MM.1S (cell line): ENCODE data around the gene DNMT3B.

Experiments
- DNase-seq: peaks from one replicate; pipeline ENCODE4 v3.0.0-alpha.2; 2015
- H2AFZ ChIP-seq: fragments of 300-600 bp; sonication (generic); 2 replicates; pipeline ENCODE4 v1.6.0; 2016; ENCODE audit warnings: antibody characterized with exemption, low read length
- H3F3A ChIP-seq: fragments of 300-600 bp; sonication (generic); 2 replicates; pipeline ENCODE4 v1.6.1; 2016; ENCODE audit warnings: mild to moderate bottlenecking, antibody characterized with exemption, low read length, moderate library complexity, mixed read lengths; ENCODE audit not compliant: insufficient read depth
- H3K27ac ChIP-seq: fragments of 300-600 bp; sonication (generic); 2 replicates; pipeline ENCODE4 v1.5.1; 2016; ENCODE audit warnings: mild to moderate bottlenecking, low read length
- H3K27me3 ChIP-seq: fragments of 300-600 bp; sonication (generic); replicated peaks from 2 replicates; pipeline ENCODE4 v1.6.0; 2016; ENCODE audit warnings: low read length; ENCODE audit not compliant: insufficient read depth
- H3K36me3 ChIP-seq: fragments of 300-600 bp; sonication (generic); replicated peaks from 2 replicates; pipeline ENCODE4 v1.6.1; 2016; ENCODE audit warnings: mild to moderate bottlenecking, low read length, mixed read lengths; ENCODE audit not compliant: insufficient read depth
- H3K4me1 ChIP-seq: fragments of 300-600 bp; sonication (generic); 2 replicates; pipeline ENCODE4 v1.6.1; 2016; ENCODE audit warnings: low read length, mixed read lengths
- H3K4me2 ChIP-seq: fragments of 300-600 bp; sonication (generic); 2 replicates; pipeline ENCODE4 v1.6.0; 2016; ENCODE audit warnings: low read depth, low read length
- H3K4me3 ChIP-seq: fragments of 300-600 bp; sonication (generic); 2 replicates; pipeline ENCODE4 v1.5.1; 2016; ENCODE audit warnings: low read length, mixed read lengths
- H3K79me2 ChIP-seq: fragments of 300-600 bp; sonication (generic); 2 replicates; pipeline ENCODE4 v1.6.1; 2016; ENCODE audit warnings: mixed run types, low read length, mixed read lengths
- H3K9ac ChIP-seq: fragments of 300-600 bp; sonication (generic); 2 replicates; pipeline ENCODE4 v1.6.1; 2016; ENCODE audit warnings: low read length, mixed read lengths
- H3K9me2 ChIP-seq: fragments of 300-600 bp; sonication (generic); replicated peaks from 2 replicates; pipeline ENCODE4 v1.6.1; 2016; ENCODE audit warnings: mild to moderate bottlenecking, low read length, mixed read lengths; ENCODE audit not compliant: insufficient read depth
- H3K9me3 ChIP-seq: fragments of 300-600 bp; sonication (generic); replicated peaks from 2 replicates; pipeline ENCODE4 v1.6.1; 2016; ENCODE audit warnings: mild to moderate bottlenecking, low read length, mixed read lengths; ENCODE audit not compliant: insufficient read depth
- H4K20me1 ChIP-seq: fragments of 300-600 bp; sonication (generic); 2 replicates; pipeline ENCODE4 v1.6.1; 2016; ENCODE audit warnings: mild to moderate bottlenecking, low read length, moderate library complexity, mixed read lengths; ENCODE audit not compliant: insufficient read depth
- CTCF ChIP-seq: fragments of 300-600 bp; sonication (generic); IDR thresholded peaks from 2 replicates; pipeline ENCODE4 v1.5.1; 2016; ENCODE audit warnings: antibody characterized with exemption, low read length, mixed read lengths
- EZH2 ChIP-seq: fragments of 300-600 bp; sonication (generic); optimal IDR thresholded peaks from 2 replicates; pipeline ENCODE3; 2017; ENCODE audit warnings: low read depth, mild to moderate bottlenecking, antibody characterized with exemption, low read length, mixed read lengths
- EZH2phosphoT487 ChIP-seq: fragments of 300-600 bp; sonication (generic); IDR thresholded peaks from 2 replicates; pipeline ENCODE4 v1.6.1; 2018; ENCODE audit warnings: antibody characterized with exemption, low read length

DNMT3B gene

GRCh38 chr20:32779500-32780211 is 17.5 kb downstream of the DNMT3B start:
- Histone ChIP-seq H3K27ac (no peak overlapping the region), H3K4me3 (no peak overlapping the region)
- DNase-seq = no peak

GRCh38 chr20:32780278-32780677 is 18.1 kb downstream of the DNMT3B start:
- Histone ChIP-seq H3K4me1 (peaks cover 3% of the 10 kb centered on the region; the same call in 1 of the 2 replicates), H3K79me2 (peaks cover 12% of the 10 kb centered on the region; the same call in 1 of the 2 replicates), H3K9me3 (no peaks in the 10 kb centered on the region), H3K9ac (no peak overlapping the region), H3K36me3 (no peaks in the 10 kb centered on the region), H4K20me1 (no peaks in the 10 kb centered on the region), H3K4me2 (no peak overlapping the region), H3K4me3 (no peak overlapping the region), H2AFZ (no peak overlapping the region), H3K27me3 (no peaks in the 10 kb centered on the region), H3K9me2 (no peaks in the 10 kb centered on the region), H3K27ac (no peak overlapping the region), H3F3A (no peaks in the 10 kb centered on the region)
- DNase-seq = no peak
- TF ChIP-seq EZH2 (no peak), CTCF (no peak), EZH2phosphoT487 (no peak)

More at GRCh38 chr20:32779500-32780211, 17.5 kb downstream of the DNMT3B start:
- no peaks in the 10 kb centered on the region for H4K20me1 ChIP-seq
- no peaks in the 10 kb centered on the region for H3K27me3 ChIP-seq
- no peaks in the 10 kb centered on the region for H3F3A ChIP-seq
- H3K36me3 ChIP-seq = no peaks in the 10 kb centered on the region
- H3K79me2 ChIP-seq = peaks cover 12% of the 10 kb centered on the region; the same call in 1 of the 2 replicates
- H2AFZ ChIP-seq = no peak overlapping the region
- H3K9me3 ChIP-seq = no peaks in the 10 kb centered on the region
- H3K9me2 ChIP-seq = no peaks in the 10 kb centered on the region
- peaks cover 3% of the 10 kb centered on the region; the same call in 1 of the 2 replicates for H3K4me1 ChIP-seq
- no peak overlapping the region for H3K4me2 ChIP-seq
- no peak overlapping the region for H3K9ac ChIP-seq
- TF ChIP-seq EZH2 = no peak
- no peak for TF ChIP-seq CTCF
- TF ChIP-seq EZH2phosphoT487 = no peak

- Histone ChIP-seq H3F3A (no peaks in the 10 kb centered on the region), H3K79me2 (peaks cover 8% of the 10 kb centered on the region; the same call in 1 of the 2 replicates), H3K9me2 (no peaks in the 10 kb centered on the region), H3K4me2 (no peak overlapping the region), H3K27ac (no peak overlapping the region), H3K4me1 (peaks cover 3% of the 10 kb centered on the region; the same call in 1 of the 2 replicates), H2AFZ (no peak overlapping the region), H3K36me3 (no peaks in the 10 kb centered on the region), H3K27me3 (no peaks in the 10 kb centered on the region), H3K4me3 (no peak overlapping the region), H3K9ac (no peak overlapping the region), H3K9me3 (no peaks in the 10 kb centered on the region), H4K20me1 (no peaks in the 10 kb centered on the region)
- TF ChIP-seq CTCF (no peak), EZH2 (no peak), EZH2phosphoT487 (no peak)
- no peak for DNase-seq
These were observed 18.8 kb downstream of the DNMT3B start for GRCh38 chr20:32780749-32781655.
